Activated CD4-positive, alpha-beta T cell treated with anti-CD3 and anti-CD28 coated beads, Interleukin-2, amount 50 U/mL, for 16 hours (primary cell): ENCODE data around the gene CHRM2.
"Not testable (repeated sequence)": the region's sequence is repeated elsewhere in the genome, so short reads cannot be mapped to it uniquely, and the experiment has no call there.

Source experiments
- DNase-seq: peaks from one replicate; pipeline ENCODE4 v3.0.0-alpha.2; 2020

The CHRM2 gene

GRCh38 chr7:136868496-136869000 lies at the start of gene CHRM2:
Gene CHRM2 (plus strand): TSS chr7:136868652. CDS start chr7:137014866, 146,214 bp downstream.
- DNase-seq, result no peak

GRCh38 chr7:136831398-136831797 lies 37.1 kb upstream of the CHRM2 start:
- not testable (repeated sequence) for DNase-seq

DNA sequence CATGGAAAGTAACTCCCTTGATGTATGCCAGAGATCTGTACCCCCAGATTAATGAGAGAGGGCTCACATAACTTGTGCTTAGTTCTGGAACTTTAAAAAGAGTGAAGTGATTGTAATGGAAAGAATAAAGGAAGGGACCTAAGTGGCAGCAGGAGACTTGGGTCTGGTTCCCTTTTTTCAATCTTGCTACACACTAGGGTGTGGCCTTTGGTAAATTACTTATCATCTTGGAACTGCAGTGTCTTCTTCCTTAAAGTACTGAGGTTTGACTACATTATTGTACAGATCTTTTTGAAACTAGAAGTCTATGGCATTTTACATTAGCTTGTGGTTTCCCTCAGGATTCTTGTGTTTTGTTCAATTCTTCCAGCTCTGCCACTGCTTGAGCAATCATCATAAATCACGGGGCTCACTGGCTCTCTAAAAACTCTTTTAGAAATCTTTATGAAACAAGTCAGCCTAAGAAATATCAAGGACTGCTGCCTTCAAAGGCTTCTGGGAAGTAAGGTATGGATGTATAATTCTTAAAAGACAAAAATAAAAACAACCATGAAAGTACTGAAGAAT lies 22.5 kb upstream of the CHRM2 start:
- no peak for DNase-seq

- DNase-seq, result no peak
Observed at GRCh38 chr7:136847858-136848257, 20.6 kb upstream of the CHRM2 start.

DNA sequence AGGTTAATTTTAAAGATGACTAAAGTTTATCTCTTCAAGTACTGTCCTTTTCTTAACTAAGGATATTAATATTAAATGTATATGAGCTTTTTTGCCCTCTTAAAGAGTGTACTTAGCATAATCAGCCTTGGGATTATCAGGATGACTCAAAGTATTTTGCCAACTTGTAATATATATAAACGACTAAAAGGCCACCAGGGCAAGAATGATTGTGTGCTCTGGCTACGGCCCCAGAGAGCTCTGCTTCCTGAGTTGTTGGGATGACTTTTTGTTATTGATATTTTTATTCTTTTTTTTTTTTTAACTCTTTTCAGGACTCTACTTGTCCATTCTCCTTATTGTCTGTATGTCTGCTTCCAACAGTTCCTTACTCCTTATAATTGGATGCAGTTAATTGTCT lies 14.8 kb upstream of the CHRM2 start:
- DNase-seq, result no peak

DNA sequence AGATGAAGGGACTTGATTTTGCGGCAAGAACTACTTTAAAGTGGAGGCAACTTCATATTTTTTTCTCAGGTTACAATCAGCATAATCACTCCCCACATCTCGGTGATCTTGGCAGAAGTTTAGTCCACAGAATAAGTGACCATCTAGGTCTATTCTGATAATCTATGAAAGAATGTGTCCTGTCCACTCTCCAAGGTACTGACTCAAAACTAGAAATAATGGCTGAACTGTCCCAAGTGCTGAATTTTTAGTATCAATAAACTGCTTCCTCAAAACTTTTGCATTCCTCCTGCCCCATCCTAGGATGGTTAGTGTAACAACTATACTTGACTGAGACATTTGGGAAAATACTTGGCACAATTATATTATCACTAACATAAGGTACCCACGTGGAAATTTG lies 10.9 kb upstream of the CHRM2 start:
- no peak for DNase-seq

GRCh38 chr7:136859803-136860202 lies 8.6 kb upstream of the CHRM2 start:
- DNase-seq, result no peak

GRCh38 chr7:136865236-136865635 lies 3.2 kb upstream of the CHRM2 start:
- DNase-seq, result no peak

- DNase-seq, result no peak
Observed at GRCh38 chr7:136865777-136866176, 2.7 kb upstream of the CHRM2 start.

DNA sequence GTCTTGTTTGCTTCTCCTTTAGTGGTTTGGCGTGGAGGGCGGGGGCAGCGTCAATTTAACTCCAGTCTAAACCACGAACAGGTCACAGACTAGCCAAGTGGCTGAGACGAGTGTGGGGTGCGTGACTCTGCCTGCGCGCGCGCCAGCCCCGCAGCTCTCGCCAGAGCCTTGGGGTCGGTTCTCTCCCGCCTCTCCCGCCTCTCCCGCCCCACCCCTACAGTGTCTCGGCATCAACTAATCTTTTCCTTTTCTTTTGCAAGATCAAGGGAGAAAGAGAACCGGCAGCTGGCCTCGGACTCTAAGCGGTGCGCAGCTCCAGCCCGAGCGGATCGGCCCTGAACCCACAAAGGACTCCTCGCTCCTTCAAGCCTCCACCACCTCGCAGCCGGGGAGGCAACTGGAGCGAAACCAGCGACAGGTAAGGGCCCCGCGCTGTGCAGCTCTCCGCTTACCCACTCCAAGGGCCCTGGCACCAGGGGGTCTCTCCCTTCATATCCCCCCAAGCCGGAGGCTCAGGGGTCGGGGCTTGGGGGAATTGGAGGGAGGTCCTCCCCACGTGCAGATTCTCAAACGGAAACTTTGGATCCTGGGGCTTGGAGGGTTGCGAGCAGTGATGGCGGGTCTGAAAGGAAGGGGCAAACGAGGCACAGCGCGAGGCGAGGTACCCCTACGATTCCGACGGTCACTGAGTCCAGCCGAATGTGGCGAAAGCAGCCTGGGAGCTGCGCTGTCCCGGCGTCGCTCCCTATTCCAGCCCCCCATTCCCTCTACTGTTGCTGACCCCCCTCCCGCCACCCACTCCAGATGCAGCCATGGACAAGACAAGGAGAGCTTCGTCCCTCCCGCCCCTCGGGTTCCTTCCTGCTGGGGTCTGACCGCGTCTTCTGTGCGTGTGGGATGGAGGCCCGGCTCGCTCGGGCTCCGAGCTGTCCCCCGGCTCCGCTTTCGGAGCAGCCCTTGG lies 829 bp downstream of the CHRM2 start:
- no peak for DNase-seq

- DNase-seq, result no peak
Observed at GRCh38 chr7:136869991-136870865, 1.8 kb downstream of the CHRM2 start.

DNA sequence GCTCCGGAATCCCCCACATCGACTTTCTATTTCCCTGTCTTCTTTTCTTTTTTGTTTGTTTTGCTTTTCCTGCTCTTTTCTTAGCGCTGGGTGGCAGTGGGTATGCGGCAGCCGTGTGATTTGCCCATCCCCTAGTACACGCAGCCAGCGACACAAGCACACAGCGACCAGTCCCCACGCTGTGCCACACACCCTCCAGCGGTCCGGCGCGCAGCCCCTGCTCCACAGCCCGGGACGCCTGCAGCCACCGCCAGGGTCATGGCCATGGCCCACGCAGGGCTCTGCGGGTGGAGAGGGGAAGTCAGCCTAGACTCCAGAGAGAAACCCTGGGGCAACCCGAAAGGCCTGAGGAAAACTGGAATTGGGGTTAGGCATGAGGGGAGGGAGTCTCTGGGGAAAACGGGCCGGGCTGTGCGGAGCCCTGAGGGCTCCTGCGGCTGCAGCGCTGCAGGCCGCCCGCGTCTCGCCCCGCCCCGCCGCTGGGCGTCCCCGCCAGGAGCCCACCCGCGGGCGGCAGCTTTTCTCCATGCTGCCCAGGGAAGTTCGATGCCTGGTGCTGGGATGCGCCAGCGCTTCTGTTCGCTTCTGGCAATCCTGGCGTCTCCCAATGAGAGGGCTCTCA lies 2.5 kb downstream of the CHRM2 start:
- no peak for DNase-seq

GRCh38 chr7:136874393-136875032 lies 6.1 kb downstream of the CHRM2 start:
- DNase-seq, result no peak

DNA sequence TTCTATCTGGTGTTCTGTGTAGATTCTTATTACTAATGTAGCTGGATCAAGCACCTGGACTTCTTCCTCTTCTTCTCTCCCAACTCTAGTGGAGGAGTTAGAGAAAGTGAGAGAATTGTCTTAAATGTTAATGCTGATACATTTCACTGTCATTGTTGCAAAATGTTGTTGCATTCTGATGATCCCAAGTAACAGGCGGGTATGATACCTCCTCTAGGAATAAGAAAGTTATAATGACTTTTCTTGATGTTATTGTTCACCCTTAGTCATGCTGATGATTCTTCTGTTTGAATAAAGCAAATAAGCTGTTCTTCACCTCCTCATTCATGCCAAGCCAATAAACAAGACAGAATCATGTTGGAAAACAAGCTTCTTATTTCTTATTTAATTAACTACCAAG lies 9.1 kb downstream of the CHRM2 start:
- no peak for DNase-seq

DNA sequence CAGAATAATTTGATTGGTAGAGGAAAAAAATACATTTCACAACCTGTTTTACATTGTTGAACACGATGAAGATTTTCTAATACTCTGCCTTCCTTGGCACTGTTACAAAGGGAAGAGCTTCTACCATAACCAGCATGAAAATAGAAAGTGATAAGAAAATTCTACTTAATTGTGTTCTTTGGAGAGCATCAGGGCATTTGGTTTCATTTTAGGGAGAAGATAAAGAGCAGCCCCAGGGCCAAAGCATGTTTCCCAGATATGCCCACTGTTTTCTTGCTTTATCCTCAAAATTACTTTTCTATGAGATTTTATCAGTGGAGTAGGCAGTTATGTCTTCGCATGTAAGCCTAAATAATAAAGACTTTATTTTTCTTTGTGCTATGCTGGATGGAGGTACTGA lies 9.5 kb downstream of the CHRM2 start:
- no peak for DNase-seq

- no peak for DNase-seq
Observed at GRCh38 chr7:136878878-136879277, 10.4 kb downstream of the CHRM2 start.

DNA sequence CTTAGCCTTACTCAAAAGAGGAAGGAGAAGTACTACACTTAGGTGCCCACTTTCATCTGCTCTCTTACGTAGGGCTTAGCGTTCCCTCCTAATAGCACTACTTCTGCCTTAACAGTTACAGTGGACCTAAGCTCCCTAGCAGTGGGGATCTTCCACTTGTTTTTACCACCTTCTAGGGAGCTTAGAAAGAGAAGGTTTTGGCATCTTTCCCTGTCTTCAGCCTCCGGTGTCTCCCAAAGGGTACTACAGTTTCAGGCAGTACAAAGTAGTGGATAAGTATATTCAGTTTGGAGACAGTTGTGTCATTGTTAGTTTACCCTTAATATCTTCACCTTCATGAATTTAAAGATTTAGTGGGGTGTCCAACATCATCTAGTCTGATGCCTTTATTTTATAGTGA lies 14.6 kb downstream of the CHRM2 start:
- DNase-seq, result no peak

GRCh38 chr7:136884492-136884891 lies 16.0 kb downstream of the CHRM2 start:
- no peak for DNase-seq

- no peak for DNase-seq
Observed at GRCh38 chr7:136887317-136887716, 18.9 kb downstream of the CHRM2 start.

GRCh38 chr7:136890399-136890798 lies 21.9 kb downstream of the CHRM2 start:
- no peak for DNase-seq

DNA sequence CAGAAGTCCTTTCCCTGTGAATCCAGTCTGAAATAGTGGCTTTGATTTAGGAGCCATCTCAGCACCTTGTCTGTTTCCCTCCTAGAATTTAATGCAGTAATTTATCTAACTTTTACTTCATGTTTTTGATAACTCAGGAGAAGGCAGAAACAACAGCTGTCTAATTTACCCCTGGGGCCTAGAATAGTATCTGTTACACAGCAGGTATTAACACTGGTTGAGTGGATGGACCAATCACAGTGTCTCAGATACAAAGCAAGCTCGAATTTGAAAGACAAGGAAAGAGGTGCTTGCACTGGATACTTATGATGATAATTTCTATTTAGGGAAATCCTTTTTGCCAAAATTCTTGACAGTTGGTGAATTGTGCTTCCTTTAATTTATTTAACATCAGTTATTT lies 23.4 kb downstream of the CHRM2 start:
- no peak for DNase-seq

DNA sequence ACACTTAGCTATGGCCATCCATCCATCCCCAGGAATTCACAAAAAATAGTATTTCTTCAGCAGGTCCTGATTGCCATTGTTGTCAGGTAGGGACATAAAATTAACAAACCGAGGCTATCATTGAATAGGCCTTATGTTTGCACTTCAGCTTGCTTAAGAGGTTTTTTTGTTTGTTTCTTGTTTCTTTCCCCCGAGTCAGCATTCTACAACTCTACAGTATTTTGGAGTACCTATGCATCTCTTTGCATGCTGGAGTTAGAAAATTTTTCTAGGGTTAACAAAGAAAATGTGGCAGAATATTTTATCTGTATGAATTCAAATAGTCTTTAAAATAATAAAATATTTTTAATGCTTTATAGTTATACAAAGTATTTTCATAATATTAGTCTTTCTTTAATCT lies 26.3 kb downstream of the CHRM2 start:
- no peak for DNase-seq
